ENCODE data around the gene AGBL4. TPM values are rescaled to one million over a fixed set of nuclear protein-coding genes. Genes with fewer than 3 reads are reported as not detected.
A peak's percentile ranks its signal among the peaks of the same experiment; 100 is the strongest.

AGBL4 gene
- total RNA-seq, 1 donor from 2014 or later, result 2.1 TPM

DNA sequence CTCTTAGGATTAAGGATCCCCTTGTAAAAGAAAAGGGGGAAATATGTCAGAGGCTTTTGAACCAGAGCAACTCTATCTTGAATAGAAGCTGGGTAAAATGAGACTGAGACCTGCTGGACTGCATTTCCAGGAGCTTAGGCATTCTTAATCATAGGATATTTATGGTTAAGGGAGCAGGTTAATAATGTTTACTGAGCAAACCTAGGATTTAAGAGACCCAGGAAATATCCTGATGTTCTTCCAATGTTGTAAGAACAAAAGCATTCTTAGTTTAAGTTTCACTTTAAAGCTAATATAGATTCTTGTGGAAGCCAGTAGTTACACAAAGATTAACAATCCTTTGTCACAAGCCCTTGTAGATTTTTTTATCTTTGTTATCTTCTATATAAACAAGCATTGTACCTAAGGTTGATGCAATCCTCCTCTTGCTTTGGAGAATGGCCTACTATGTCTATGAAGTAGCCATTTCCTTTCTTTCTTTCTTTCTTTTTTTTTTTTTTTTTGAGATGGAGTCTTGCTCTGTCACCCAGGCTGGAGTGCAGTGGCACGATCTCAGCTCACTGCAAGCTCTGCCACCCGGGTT is 676.9 kb downstream of the AGBL4 start:
- intact Hi-C loops (cut with DNase I), result no loop called here
- H3K36me3 ChIP-seq, result no peaks in the 10 kb centered on the region
- H3K27me3 ChIP-seq (ENCODE audit: low read depth), result no peaks in the 10 kb centered on the region
- TF ChIP-seq, protein P1, sequence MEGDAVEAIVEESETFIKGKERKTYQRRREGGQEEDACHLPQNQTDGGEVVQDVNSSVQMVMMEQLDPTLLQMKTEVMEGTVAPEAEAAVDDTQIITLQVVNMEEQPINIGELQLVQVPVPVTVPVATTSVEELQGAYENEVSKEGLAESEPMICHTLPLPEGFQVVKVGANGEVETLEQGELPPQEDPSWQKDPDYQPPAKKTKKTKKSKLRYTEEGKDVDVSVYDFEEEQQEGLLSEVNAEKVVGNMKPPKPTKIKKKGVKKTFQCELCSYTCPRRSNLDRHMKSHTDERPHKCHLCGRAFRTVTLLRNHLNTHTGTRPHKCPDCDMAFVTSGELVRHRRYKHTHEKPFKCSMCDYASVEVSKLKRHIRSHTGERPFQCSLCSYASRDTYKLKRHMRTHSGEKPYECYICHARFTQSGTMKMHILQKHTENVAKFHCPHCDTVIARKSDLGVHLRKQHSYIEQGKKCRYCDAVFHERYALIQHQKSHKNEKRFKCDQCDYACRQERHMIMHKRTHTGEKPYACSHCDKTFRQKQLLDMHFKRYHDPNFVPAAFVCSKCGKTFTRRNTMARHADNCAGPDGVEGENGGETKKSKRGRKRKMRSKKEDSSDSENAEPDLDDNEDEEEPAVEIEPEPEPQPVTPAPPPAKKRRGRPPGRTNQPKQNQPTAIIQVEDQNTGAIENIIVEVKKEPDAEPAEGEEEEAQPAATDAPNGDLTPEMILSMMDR (IDR thresholded peaks at IDR 0.05), result no peak
- no peak for DNase-seq
- H3K4me3 ChIP-seq, result no peak overlapping the region
- H3K4me1 ChIP-seq, result no peaks in the 10 kb centered on the region
- no peaks in the 10 kb centered on the region for H3K9me3 ChIP-seq
- no peak overlapping the region for H3K27ac ChIP-seq
- ATAC-seq, result no peak

DNA sequence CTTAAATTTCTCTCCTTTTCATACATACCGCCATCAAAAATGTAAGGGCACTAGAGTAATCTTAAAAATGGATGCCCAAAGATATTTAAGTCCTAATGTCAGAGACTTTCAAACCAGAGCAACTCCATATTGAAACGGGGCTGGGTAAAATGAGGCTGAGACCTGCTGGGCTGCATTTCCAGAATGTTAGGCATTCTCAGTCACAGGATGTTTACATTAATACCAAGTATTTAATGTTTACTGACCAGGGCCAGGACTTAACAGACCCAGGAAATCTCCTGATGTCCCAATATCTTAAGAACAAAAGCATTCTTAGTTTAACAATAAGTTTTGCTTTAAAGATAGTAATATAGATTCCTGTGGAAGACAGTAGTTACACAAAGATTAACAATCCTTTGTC is 683.2 kb downstream of the AGBL4 start:
- DNase-seq (no peak), ATAC-seq (no peak)
- no peaks in the 10 kb centered on the region for H3K4me1 ChIP-seq
- no peaks in the 10 kb centered on the region for H3K9me3 ChIP-seq
- no peaks in the 10 kb centered on the region for H3K27me3 ChIP-seq (ENCODE audit: low read depth)
- no peak overlapping the region for H3K4me3 ChIP-seq
- no peak overlapping the region for H3K27ac ChIP-seq
- no peaks in the 10 kb centered on the region for H3K36me3 ChIP-seq
- TF ChIP-seq, protein P1 (IDR thresholded peaks at IDR 0.05), result no peak
- intact Hi-C loops (cut with DNase I), result no loop called here

DNA sequence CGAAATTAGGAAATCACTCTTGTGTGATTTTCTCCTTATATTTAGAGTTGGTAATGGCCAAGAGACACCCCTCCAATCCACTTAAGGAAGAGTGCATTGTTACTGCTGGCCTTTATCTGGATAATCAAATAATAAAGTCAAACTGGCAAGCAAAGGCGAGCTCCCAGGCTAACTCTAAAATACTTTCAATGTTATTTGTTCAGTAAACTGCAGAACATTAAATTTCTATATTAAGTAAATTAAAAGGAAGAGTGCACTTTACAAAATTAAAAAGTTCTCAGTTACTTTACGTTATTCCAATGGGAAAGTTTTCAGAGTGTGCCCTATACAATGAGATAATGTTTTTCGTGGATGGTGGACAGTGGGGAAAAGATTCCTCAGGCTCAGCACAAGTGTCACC is 684.7 kb downstream of the AGBL4 start:
- intact Hi-C loops (cut with DNase I), result no loop called here

DNA sequence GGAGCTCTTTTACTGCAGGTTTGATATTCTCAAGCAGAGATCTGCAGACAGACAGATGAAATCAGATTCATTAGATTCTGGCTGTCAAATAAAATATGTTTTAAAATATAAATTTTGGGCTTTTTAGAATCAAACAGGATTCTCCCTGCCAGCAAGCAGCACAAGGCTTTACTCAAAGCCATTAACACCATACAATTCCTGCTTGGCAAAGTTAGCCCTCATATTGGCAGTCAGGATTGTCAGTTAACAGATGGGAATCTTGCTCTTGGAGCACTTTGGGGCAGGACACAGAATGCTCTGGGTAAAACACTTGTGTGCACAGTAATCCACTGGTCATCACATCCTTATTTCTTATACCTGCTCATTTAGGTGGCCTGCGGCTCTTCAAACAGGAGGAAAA is 686.5 kb downstream of the AGBL4 start:
- H3K4me3 ChIP-seq, result no peak overlapping the region
- H3K36me3 ChIP-seq, result no peaks in the 10 kb centered on the region
- intact Hi-C loops (cut with DNase I), result no loop called here
- no peak overlapping the region for H3K27ac ChIP-seq
- H3K27me3 ChIP-seq (ENCODE audit: low read depth), result no peaks in the 10 kb centered on the region
- no peaks in the 10 kb centered on the region for H3K9me3 ChIP-seq
- ATAC-seq, result no peak
- no peak for DNase-seq
- TF ChIP-seq, protein P1 (IDR thresholded peaks at IDR 0.05), result no peak
- H3K4me1 ChIP-seq, result no peaks in the 10 kb centered on the region

More for the DNA sequence above, 684.7 kb downstream of the AGBL4 start:
- Histone ChIP-seq H3K36me3 (no peaks in the 10 kb centered on the region), H3K9me3 (no peaks in the 10 kb centered on the region), H3K27ac (no peak overlapping the region), H3K4me3 (no peak overlapping the region), H3K27me3 (ENCODE audit: low read depth) (no peaks in the 10 kb centered on the region), H3K4me1 (no peaks in the 10 kb centered on the region)
- DNase-seq (no peak), ATAC-seq (no peak)
- TF ChIP-seq, protein P1 (IDR thresholded peaks at IDR 0.05), result no peak

DNA sequence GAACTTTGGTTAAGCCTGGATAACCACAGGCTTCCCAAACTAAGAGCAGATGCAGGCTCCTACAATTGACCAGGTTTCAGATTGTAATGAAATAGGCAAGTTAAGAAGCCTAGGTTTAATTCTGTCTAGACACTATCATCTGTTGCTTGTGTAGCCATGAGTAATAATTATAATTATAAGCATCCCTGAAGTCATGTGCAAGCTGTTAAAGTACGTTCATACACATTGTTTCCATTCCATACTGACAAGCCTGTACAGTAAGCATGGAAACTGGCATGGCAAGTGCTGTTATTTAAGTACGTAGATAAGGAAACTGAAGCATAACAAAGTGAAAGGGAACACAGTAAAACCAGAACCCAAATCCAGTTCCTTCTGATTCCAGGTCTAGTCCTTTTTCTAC is 689.8 kb downstream of the AGBL4 start:
- Histone ChIP-seq H3K4me3 (no peak overlapping the region), H3K9me3 (no peaks in the 10 kb centered on the region), H3K27ac (no peak overlapping the region), H3K36me3 (no peaks in the 10 kb centered on the region), H3K4me1 (no peaks in the 10 kb centered on the region), H3K27me3 (ENCODE audit: low read depth) (no peaks in the 10 kb centered on the region)
- intact Hi-C loops (cut with DNase I), result no loop called here
- TF ChIP-seq, protein P1 (IDR thresholded peaks at IDR 0.05), result no peak
- ATAC-seq (peak; percentile 25 to 36), DNase-seq (no peak)
